Measurements from ENCODE around the gene C3orf20.

The C3orf20 gene

GRCh38 chr3:14768881-14769280 is 93.9 kb downstream of the C3orf20 start:
- H3K27me3 Mint-ChIP-seq (ENCODE audit: low read depth): peaks cover 14% of the 10 kb centered on the region
- no peaks in the 10 kb centered on the region for H3K36me3 Mint-ChIP-seq (ENCODE audit: low read depth)
- no peaks in the 10 kb centered on the region for H3K4me1 Mint-ChIP-seq
- H3K27ac Mint-ChIP-seq: no peak overlapping the region
- no peak for TF ChIP-seq CTCF (IDR thresholded peaks at IDR 0.05; ENCODE audit: unreplicated experiment in 3 of 3)
- H3K4me3 Mint-ChIP-seq: no peak overlapping the region
- peaks cover 2% of the 10 kb centered on the region for H3K9me3 Mint-ChIP-seq

GRCh38 chr3:14769544-14770325 is 94.8 kb downstream of the C3orf20 start:
- no peak overlapping the region for H3K27ac Mint-ChIP-seq
- no peak overlapping the region for H3K4me3 Mint-ChIP-seq
- no peaks in the 10 kb centered on the region for H3K9me3 Mint-ChIP-seq
- peaks cover 14% of the 10 kb centered on the region for H3K27me3 Mint-ChIP-seq (ENCODE audit: low read depth)
- H3K36me3 Mint-ChIP-seq (ENCODE audit: low read depth): no peaks in the 10 kb centered on the region
- no peak for TF ChIP-seq CTCF (IDR thresholded peaks at IDR 0.05; ENCODE audit: unreplicated experiment in 3 of 3)
- H3K4me1 Mint-ChIP-seq: no peaks in the 10 kb centered on the region

- Mint-ChIP-seq H3K27ac (no peak overlapping the region), H3K27me3 (ENCODE audit: low read depth) (peaks cover 7% of the 10 kb centered on the region), H3K9me3 (no peaks in the 10 kb centered on the region), H3K36me3 (ENCODE audit: low read depth) (no peaks in the 10 kb centered on the region), H3K4me1 (no peaks in the 10 kb centered on the region), H3K4me3 (no peak overlapping the region)
- no peak for TF ChIP-seq CTCF (IDR thresholded peaks at IDR 0.05; ENCODE audit: unreplicated experiment in 3 of 3)
Measured at GRCh38 chr3:14770591-14770990, 95.7 kb downstream of the C3orf20 start.

- Mint-ChIP-seq H3K27me3 (ENCODE audit: low read depth) (peaks cover 8% of the 10 kb centered on the region), H3K27ac (no peak overlapping the region), H3K4me3 (no peak overlapping the region), H3K36me3 (ENCODE audit: low read depth) (no peaks in the 10 kb centered on the region), H3K9me3 (no peaks in the 10 kb centered on the region), H3K4me1 (no peaks in the 10 kb centered on the region)
- no peak for TF ChIP-seq CTCF (IDR thresholded peaks at IDR 0.05; ENCODE audit: unreplicated experiment in 3 of 3)
Measured at GRCh38 chr3:14771593-14772497, 96.9 kb downstream of the C3orf20 start.

GRCh38 chr3:14772533-14773138 is 97.7 kb downstream of the C3orf20 start:
- Mint-ChIP-seq H3K4me3 (no peak overlapping the region), H3K27ac (no peak overlapping the region), H3K36me3 (ENCODE audit: low read depth) (no peaks in the 10 kb centered on the region), H3K27me3 (ENCODE audit: low read depth) (peaks cover 10% of the 10 kb centered on the region), H3K4me1 (no peaks in the 10 kb centered on the region), H3K9me3 (no peaks in the 10 kb centered on the region)
- no peak for TF ChIP-seq CTCF (IDR thresholded peaks at IDR 0.05; ENCODE audit: unreplicated experiment in 3 of 3)
